T47D (cell line): ENCODE measurements around the gene SELENOO.
A peak's percentile ranks its signal among the peaks of the same experiment; 100 is the strongest.

Experiments
- DNase-seq, 2 experiments: peaks; one replicate each; pipeline versions ENCODE4 v3.0.0 to v3.0.0-alpha.2; 2011 to 2012; ENCODE audit warnings: low read depth in 1 of 2, low spot score in 1 of 2
- JUND ChIP-seq: IDR thresholded peaks from 2 replicates; pipeline ENCODE4 v1.6.1; 2012; ENCODE audit warnings: low read depth
- in situ Hi-C: cut with HindIII; loops from 2 replicates; pipeline ENCODE4 v1.10.0; 2016; ENCODE audit warnings: low sequenced_read_pairs, low pct_unique_long_range_greater_than_20kb

The SELENOO gene, protein sequence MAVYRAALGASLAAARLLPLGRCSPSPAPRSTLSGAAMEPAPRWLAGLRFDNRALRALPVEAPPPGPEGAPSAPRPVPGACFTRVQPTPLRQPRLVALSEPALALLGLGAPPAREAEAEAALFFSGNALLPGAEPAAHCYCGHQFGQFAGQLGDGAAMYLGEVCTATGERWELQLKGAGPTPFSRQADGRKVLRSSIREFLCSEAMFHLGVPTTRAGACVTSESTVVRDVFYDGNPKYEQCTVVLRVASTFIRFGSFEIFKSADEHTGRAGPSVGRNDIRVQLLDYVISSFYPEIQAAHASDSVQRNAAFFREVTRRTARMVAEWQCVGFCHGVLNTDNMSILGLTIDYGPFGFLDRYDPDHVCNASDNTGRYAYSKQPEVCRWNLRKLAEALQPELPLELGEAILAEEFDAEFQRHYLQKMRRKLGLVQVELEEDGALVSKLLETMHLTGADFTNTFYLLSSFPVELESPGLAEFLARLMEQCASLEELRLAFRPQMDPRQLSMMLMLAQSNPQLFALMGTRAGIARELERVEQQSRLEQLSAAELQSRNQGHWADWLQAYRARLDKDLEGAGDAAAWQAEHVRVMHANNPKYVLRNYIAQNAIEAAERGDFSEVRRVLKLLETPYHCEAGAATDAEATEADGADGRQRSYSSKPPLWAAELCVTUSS

GRCh38 chr22:50200461-50201190 is at the start of gene SELENOO:
Gene SELENOO, plus strand, starts transcription at chr22:50201011. Its CDS starts 26 bp downstream, at chr22:50201037.
- TF ChIP-seq JUND: no peak
- peak; percentile 87 to 99 for DNase-seq
- in situ Hi-C loops: no loop called here

DNA sequence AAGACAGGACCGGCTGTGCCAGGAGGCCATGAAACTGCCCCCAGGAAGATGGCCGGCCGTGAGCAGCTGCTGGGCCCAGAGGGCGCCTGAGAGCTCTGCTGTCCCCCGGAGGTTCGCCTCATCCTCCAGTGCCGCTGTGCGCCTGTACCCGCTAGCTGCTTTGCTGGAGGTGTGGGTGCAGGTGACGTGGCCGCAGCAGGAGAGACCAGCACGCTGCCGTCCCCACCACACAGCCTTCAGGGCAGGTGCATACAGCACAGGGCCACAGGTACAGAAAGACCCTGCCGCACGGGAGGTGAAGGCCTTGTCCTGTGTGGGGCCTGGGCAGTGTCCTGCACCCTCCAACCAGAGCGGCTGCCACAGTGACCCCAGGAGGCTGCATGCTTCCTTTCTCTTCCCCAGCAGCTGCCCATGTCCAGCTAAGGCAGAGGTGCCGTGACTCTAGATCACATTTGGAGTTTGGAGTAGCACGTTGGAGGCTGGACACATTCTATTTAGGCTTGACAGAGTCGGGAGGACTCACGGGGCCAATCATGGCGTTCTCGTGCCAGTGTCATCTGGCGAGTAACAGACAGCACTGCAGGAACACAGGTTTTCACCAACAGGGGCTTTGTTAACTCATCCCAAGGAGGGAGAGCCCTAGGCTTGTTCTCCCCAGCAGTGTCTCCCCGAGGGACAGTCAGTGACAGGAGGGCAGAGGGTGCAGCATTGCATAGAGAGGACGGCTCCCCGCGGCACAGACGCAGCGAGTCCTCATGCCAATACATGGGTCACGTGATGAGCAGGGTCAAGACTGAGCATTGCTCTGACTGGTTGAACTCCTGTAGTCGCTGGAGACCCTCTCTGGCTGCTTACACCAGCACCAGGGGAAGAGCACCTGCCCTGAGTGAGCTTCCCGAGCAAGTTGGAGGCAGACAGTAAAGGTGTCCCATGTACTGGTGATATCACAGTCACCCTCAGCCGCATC is 49.0 kb upstream of the SELENOO start:
- TF ChIP-seq JUND: no peak
- in situ Hi-C loops: no loop called here
- no peak for DNase-seq

GRCh38 chr22:50153056-50153755 is 47.6 kb upstream of the SELENOO start:
- in situ Hi-C loops: no loop called here

DNA sequence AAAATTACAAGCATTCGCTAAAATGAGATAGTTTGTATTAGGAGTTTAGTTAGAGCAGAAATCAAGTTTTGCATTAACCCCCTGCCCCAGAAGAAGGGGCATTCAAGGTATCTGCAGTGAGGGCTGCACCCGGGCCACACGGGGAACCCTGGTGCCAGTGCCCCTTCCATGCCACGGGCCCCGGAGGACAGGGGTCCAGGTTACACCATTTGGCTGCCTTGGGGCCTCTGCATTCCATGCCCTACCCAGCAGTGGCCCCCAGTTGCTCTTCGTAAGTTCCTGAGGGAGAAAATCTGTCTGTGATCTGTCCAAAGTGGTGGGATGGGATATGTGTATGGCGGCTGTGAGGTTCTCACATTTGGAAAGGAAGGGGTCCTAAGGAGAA is 47.1 kb upstream of the SELENOO start:
- in situ Hi-C loops: no loop called here
- no peak for DNase-seq
- TF ChIP-seq JUND: no peak

More at GRCh38 chr22:50153056-50153755, 47.6 kb upstream of the SELENOO start:
- TF ChIP-seq JUND: no peak
- DNase-seq: no peak

DNA sequence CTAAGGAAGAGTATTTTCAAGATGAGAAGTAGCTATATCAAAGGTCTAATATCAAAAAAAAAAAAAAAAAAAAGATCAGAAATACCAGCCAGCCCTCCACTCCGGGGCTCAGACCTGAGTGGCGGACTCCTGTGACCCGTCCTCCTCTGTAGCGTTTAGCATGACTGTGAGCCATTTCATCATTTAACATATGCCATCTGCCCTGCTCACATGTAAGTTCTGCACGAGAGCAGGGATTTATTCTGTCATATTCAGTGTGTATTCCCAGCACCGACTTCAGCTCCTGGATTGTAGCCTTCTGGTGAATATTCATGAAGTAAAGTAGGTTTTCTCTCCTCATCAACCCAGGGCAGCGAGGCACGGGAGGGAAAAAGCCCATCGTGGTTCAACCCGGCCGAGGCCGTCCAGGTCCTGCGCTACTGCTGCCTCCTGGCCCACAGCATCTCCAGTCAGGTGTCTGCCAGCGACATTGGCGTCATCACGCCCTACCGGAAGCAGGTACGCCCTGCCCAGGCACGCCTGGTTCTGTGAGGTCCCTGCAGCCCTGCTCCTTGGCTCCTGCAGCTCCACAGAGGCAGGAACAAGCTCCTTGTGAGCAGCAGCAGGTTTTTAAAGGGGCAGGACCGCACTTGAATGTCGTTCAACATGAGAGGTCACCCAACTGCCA is 43.0 kb upstream of the SELENOO start:
- in situ Hi-C loops: no loop called here
- no peak for TF ChIP-seq JUND
- peak in 1 of 2 experiments; percentile 61 for DNase-seq

GRCh38 chr22:50160947-50161346 is 39.9 kb upstream of the SELENOO start:
- TF ChIP-seq JUND: no peak
- in situ Hi-C loops: no loop called here

GRCh38 chr22:50161508-50162390 is 39.1 kb upstream of the SELENOO start:
- TF ChIP-seq JUND: no peak
- in situ Hi-C loops: no loop called here
- DNase-seq: no peak

More at GRCh38 chr22:50160947-50161346, 39.9 kb upstream of the SELENOO start:
- no peak for DNase-seq

DNA sequence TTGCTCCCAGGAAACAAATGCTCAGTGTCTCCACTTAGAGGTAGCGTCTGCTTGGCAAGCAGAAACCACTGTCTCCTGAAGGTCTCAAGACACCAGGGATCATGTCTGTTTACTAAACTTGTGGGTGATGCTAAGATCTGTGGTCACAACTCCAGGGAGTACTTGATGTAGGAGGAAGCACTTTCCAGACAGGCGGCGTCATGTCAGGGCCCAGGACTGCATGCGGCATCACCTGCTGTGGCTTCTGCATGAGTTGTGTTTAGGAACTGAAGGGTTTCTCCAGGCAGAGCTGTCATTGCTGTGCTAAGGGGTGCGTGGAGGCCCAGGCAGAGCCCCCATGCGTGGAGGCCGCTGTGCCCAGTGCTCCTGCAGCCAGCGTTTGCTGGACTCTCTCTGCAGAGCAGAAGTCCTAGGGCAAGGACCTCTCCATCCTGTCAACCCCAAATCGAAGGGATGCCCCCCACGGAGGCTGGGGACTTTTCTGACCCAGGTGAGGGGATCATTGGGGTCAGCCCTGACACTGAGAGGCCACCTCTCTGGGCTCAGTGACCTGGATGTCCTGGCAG is 38.3 kb upstream of the SELENOO start:
- DNase-seq: no peak
- in situ Hi-C loops: no loop called here
- no peak for TF ChIP-seq JUND

GRCh38 chr22:50165436-50166123 is 35.2 kb upstream of the SELENOO start:
- in situ Hi-C loops: no loop called here

More at GRCh38 chr22:50165436-50166123, 35.2 kb upstream of the SELENOO start:
- no peak for DNase-seq
- TF ChIP-seq JUND: no peak
